Ovary (tissue), 9 donors: Measurements from ENCODE around the gene KRT71. TPM values are rescaled to one million over a fixed set of nuclear protein-coding genes. Genes with fewer than 3 reads are reported as not detected.

ENCODE experiments used
- DNase-seq, 5 donors: peaks; one replicate each; pipeline ENCODE4 v3.0.0-alpha.2; 2019 to 2020
- H3K27ac ChIP-seq, 2 donors: fragments of 200-600 bp; one replicate each; pipeline versions ENCODE4 v1.5.1 to v1.8.0; 2019 to 2022
- H3K27me3 ChIP-seq: fragments of 200-600 bp; one replicate; pipeline ENCODE4 v1.8.0; 2022
- H3K36me3 ChIP-seq: fragments of 200-600 bp; sonication (generic); one replicate; pipeline ENCODE4 v1.5.1; 2019
- H3K4me1 ChIP-seq: one replicate; pipeline ENCODE4 v1.8.1; 2013; ENCODE audit warnings: mild to moderate bottlenecking, moderate library complexity; ENCODE audit not compliant: insufficient read depth
- H3K4me3 ChIP-seq: fragments of 200-600 bp; sonication (generic); one replicate; pipeline ENCODE4 v1.5.1; 2017
- H3K9me3 ChIP-seq, 2 donors: fragments of 200-600 bp in 1 of 2; sonication (generic) in 1 of 2; one replicate each; pipeline versions ENCODE4 v1.5.1 to v1.8.1; 2013 to 2019; ENCODE audit warnings: mild to moderate bottlenecking in 1 of 2, moderate library complexity in 1 of 2
- CTCF ChIP-seq, 3 donors: fragments of 450-650 bp in 2 of 3; fragments of 200-600 bp in 1 of 3; IDR thresholded peaks; one replicate each; pipeline versions ENCODE4 v1.5.1 to v1.8.0; 2016 to 2022; ENCODE audit warnings: antibody characterized with exemption in 3 of 3, mild to moderate bottlenecking in 1 of 3
- EP300 ChIP-seq: sonication (generic); formaldehyde crosslinking; IDR thresholded peaks from one replicate; pipeline ENCODE4 v1.6.1; 2017; ENCODE audit warnings: antibody characterized with exemption
- POLR2A ChIP-seq: fragments of 450-650 bp; IDR thresholded peaks from one replicate; pipeline ENCODE4 v1.6.1; 2017; ENCODE audit warnings: antibody characterized with exemption, mild to moderate bottlenecking, moderate library complexity
- WGBS, 3 donors: extraction: QIAGEN DNeasy Blood & Tissue Kit in 1 of 3; methylation state at CpG; one replicate each; pipeline versions ENCODE4 v1.1.5 to v1.1.7; 2013 to 2017; 5-methylcytosine and 5-hydroxymethylcytosine counted together
- intact Hi-C, 4 donors: fragments of 100-400 bp; cut with DNase I; formaldehyde crosslinking; loops; one replicate each; pipeline versions ENCODE4 v1.11.0 to v1.15.1; 2022 to 2023
- polyA plus RNA-seq, 2 donors: library from polyadenylated mRNA; stranded (reverse); fragments of 200-250 nt in 1 of 2; fragments of 350-450 nt in 1 of 2; fragmentation: Illumina TruSeq in 1 of 2; extraction: RNeasy Lipid Tissue Mini Kit (QIAGEN cat#74804) in 1 of 2; gene quantifications; one replicate each; pipeline ENCODE4 v1.2.3, GENCODE V29; 2013 to 2014
- total RNA-seq, 7 donors: library from RNA; depleted of rRNA in 2 of 7; stranded (reverse); fragments of >200 nt in 2 of 7; fragmentation: NEBNext Ultra II Directional in 3 of 7; extraction: Animal tissue kit (Norgen Biotek cat#: 25700) in 3 of 7; gene quantifications; one replicate each; pipeline versions ENCODE4 v1.1.0 to v1.2.4, GENCODE V29; 2016 to 2023
- donor health status: DM: no; HTN: no; CAD: no; lungs with moderate emphysema.
- donor health status: DM: no; HTN: no; CAD: no.
- donor health status: Bipolar disorder and iron deficiency.
- donor health status: DM: yes; HTN: yes; CAD: no.
- donor health status: DM: no; HTN: no; CAD: no.
- donor health status: DM: yes; HTN: yes; CAD: no.

The KRT71 gene
- total and polyA plus RNA-seq, 9 donors = not detected

GRCh38 chr12:52590021-52590420 lies 37.1 kb upstream of the KRT71 start:
- 86 to 89% (median 86%) methylated on average over 6 of the region's 6 CpGs for WGBS, 3 donors
- H3K27ac ChIP-seq = no peak overlapping the region
- DNase-seq = no peak

GRCh38 chr12:52587563-52587962 lies 34.6 kb upstream of the KRT71 start:
- no peak for DNase-seq
- Histone ChIP-seq H3K9me3 (no peaks in the 10 kb centered on the region), H3K36me3 (no peaks in the 10 kb centered on the region), H3K27me3 (no peaks in the 10 kb centered on the region), H3K4me3 (no peak overlapping the region), H3K4me1 (no peaks in the 10 kb centered on the region), H3K27ac (no peak overlapping the region)
- WGBS, 3 donors = 82 to 83% (median 82%) methylated on average over 17 of the region's 17 CpGs
- no peak for TF ChIP-seq POLR2A
- TF ChIP-seq CTCF (IDR thresholded peaks at IDR 0.05) = no peak
- TF ChIP-seq EP300 = no peak
- intact Hi-C loops = no loop called here

More at GRCh38 chr12:52590021-52590420, 37.1 kb upstream of the KRT71 start:
- H3K4me1 ChIP-seq = no peaks in the 10 kb centered on the region
- intact Hi-C loops = no loop called here
- H3K27me3 ChIP-seq = no peaks in the 10 kb centered on the region
- H3K9me3 ChIP-seq = no peaks in the 10 kb centered on the region
- no peak overlapping the region for H3K4me3 ChIP-seq
- no peaks in the 10 kb centered on the region for H3K36me3 ChIP-seq
- TF ChIP-seq POLR2A = no peak
- TF ChIP-seq EP300 = no peak
- no peak for TF ChIP-seq CTCF (IDR thresholded peaks at IDR 0.05)

GRCh38 chr12:52585946-52586345 lies 33.0 kb upstream of the KRT71 start:
- no peak for TF ChIP-seq CTCF (IDR thresholded peaks at IDR 0.05)
- TF ChIP-seq EP300 = no peak
- TF ChIP-seq POLR2A = no peak
- no peak for DNase-seq
- WGBS, 3 donors = 77 to 82% (median 81%) methylated on average over 9 of the region's 9 CpGs
- H3K4me1 ChIP-seq = no peaks in the 10 kb centered on the region
- H3K9me3 ChIP-seq = no peaks in the 10 kb centered on the region
- intact Hi-C loops = no loop called here
- no peaks in the 10 kb centered on the region for H3K27me3 ChIP-seq
- no peaks in the 10 kb centered on the region for H3K36me3 ChIP-seq
- H3K27ac ChIP-seq = no peak overlapping the region
- H3K4me3 ChIP-seq = no peak overlapping the region

DNA sequence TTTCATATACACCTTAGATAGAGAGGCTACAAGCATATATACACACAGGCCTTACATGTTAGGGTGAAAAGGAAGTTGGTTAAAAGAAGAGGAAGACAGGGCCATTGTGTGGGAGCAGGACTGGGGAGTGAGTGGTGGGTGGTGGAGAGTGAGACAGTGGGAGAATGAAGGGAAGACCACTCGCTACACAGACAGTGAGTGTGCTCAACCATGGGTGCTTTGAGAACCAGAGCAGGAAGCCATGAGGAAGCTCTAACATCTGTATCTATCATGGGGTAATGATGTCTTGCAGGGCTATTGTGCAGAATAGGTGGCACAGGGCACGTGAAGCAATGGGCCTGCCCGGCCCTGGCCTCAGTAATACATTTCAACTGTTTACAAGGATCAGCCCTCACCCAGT lies 32.1 kb upstream of the KRT71 start:
- Histone ChIP-seq H3K27ac (no peak overlapping the region), H3K27me3 (no peaks in the 10 kb centered on the region), H3K9me3 (no peaks in the 10 kb centered on the region), H3K4me3 (no peak overlapping the region), H3K4me1 (no peaks in the 10 kb centered on the region), H3K36me3 (no peaks in the 10 kb centered on the region)
- 81 to 92% (median 84%) methylated on average over 3 of the region's 3 CpGs for WGBS, 3 donors
- intact Hi-C loops = no loop called here
- no peak for DNase-seq
- no peak for TF ChIP-seq CTCF (IDR thresholded peaks at IDR 0.05)
- no peak for TF ChIP-seq POLR2A
- no peak for TF ChIP-seq EP300
